ENCODE data around the gene GNPTAB.

- TF ChIP-seq MEIS1 (CRISPR knock-in tag; IDR thresholded peaks at IDR 0.05; ENCODE audit: borderline replicate concordance): no peak
- no peak for TF ChIP-seq PREB (CRISPR knock-in tag; IDR thresholded peaks at IDR 0.05)
Measured at GRCh38 chr12:101806265-101806664, 24.5 kb downstream of the GNPTAB start.
